HG02938 (cell line): Measurements from ENCODE around the gene HEMGN.
A peak's percentile ranks its signal among the peaks of the same experiment; 100 is the strongest.
"Not testable (repeated sequence)": the region's sequence is repeated elsewhere in the genome, so short reads cannot be mapped to it uniquely, and the experiment has no call there.

Experiments used
- ATAC-seq: cut with Tn5 transposase; IDR thresholded peaks from one replicate; pipeline ENCODE4 v1.9.1; 2021; ENCODE audit warnings: mild to moderate bottlenecking, moderate library complexity; ENCODE audit not compliant: unreplicated experiment

Gene HEMGN, protein sequence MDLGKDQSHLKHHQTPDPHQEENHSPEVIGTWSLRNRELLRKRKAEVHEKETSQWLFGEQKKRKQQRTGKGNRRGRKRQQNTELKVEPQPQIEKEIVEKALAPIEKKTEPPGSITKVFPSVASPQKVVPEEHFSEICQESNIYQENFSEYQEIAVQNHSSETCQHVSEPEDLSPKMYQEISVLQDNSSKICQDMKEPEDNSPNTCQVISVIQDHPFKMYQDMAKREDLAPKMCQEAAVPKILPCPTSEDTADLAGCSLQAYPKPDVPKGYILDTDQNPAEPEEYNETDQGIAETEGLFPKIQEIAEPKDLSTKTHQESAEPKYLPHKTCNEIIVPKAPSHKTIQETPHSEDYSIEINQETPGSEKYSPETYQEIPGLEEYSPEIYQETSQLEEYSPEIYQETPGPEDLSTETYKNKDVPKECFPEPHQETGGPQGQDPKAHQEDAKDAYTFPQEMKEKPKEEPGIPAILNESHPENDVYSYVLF

GRCh38 chr9:97938081-97938644 lies at the start of gene HEMGN:
Gene HEMGN (minus strand): TSS chr9:97938172. CDS start chr9:97938136, 36 bp downstream.
- ATAC-seq = no peak

GRCh38 chr9:97987487-97987886 lies 49.5 kb upstream of the HEMGN start:
- no peak for ATAC-seq

GRCh38 chr9:97985058-97985861 lies 47.3 kb upstream of the HEMGN start:
- ATAC-seq = peak; percentile 2

DNA sequence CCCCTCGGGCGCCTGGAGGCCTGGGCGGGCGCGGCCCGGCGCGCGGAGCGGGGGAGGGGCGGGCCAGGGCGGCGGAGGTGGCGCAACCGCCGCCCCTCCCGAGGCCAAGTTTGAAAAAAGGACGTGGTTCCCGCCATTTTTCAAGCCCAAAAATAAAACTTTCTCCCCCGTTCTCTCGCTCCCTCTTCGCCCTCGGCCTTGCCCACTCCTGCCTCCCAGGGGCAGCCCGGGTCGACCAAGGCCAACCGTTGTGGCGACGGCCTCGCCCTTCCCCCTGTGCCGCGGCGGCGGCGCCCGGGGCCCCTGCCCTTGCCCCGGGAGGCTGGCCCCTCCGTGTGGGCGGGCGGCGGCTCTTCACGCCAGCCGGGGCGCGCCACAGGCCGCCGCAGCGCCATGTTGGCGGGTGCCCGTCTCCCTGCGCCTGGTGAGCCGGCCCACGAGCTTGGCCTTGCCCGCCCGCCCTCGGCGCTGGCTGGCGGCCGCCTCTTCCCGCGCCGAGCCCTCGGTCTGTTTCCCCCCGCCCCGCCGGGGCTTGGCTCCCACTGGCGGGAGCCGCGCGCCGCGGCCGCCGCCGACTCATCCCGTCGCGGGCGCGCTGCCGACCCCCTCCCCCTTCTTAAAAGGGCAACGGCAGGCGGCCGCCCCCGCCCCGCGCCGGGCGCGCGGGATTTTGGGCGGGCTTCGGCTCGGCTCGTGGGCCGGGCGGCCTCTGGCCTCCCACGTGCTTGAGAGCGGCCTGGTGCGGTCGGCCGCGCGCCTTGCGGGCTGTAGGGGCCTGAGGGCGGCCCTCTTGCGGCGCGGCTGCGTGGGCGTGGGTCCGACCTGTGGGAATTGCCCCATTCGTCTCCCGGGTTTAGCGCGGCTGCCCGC lies 46.5 kb upstream of the HEMGN start:
- peak; percentile 20 for ATAC-seq

DNA sequence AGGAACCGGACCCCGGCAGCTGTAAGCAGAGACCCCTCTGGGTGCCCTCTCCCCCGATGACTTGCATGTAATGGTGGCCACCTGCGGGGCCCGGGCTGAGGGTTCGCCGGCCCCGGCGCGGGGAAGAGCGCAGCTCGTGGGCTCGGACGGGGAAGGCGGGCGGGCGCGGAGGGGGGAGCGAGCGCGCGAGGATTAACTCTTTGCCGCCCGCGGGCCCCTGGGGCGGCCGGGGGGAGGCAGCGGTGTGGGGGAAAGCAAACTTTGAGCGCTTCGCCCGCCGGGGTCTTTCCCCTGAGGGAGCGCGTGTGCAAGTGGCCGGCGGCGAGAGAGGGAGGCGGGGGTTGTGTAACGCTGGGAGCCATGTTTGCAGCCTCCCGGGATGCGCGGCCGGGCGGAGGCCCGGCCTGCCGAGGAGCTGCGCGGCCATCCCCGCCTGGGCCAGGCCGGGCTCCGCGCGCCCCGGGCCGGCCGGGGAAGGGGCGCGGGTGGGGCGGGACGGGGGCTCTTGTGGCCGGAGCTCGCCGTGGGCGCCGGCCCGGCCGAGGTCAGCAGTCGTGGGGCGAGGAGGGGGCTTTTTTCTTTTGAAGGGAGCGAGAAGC lies 45.7 kb upstream of the HEMGN start:
- ATAC-seq = peak; percentile 18

DNA sequence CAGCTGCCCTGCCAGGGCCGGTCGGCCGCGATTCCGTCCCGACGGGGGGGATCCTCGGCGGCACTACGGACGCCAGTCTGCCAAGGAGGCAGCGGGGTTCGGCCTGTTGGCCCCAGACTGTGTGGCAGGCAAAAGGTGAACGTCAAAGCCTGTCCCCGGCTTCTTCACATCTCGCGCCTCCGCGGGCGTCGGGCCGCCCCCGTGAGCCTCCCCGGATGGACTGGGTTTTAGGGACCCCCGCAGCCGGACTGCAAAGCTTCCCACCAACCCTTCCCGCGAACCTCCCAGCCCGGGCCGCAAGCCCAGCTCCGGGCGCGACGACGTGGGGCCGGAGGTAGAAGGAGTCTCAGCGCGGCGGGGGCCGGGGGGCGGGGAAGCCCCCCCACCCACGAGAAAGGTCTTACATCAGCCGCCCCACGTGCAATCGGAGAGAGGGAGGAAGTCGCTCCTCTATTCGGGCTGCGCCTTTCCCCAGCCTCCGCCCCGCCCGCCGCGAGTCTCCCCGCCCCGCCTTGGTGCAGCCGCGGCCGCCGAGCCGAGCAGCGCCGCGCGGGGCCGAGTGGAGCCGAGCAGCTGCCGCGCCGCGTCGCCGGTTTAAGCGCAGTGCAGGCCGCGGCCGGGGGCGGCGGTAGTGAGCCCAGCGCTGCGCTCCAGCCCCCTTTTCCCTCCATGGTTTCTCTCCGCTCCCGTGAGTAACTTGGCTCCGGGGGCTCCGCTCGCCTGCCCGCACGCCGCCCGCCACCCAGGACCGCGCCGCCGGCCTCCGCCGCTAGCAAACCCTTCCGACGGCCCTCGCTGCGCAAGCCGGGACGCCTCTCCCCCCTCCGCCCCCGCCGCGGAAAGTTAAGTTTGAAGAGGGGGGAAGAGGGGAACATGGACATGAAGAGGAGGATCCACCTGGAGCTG lies 45.0 kb upstream of the HEMGN start, which contains the start of gene ANP32B:
ANP32B (plus strand) TSS at position 659 of the 906 bp plus-strand sequence; CDS start at position 874, 215 bp downstream.
- peak; percentile 55 for ATAC-seq

GRCh38 chr9:97981846-97982682 lies 44.1 kb upstream of the HEMGN start:
- no peak for ATAC-seq

- ATAC-seq = no peak
Measured at GRCh38 chr9:97980918-97981845, 43.2 kb upstream of the HEMGN start.

- ATAC-seq = no peak
Measured at GRCh38 chr9:97980479-97980803, 42.5 kb upstream of the HEMGN start.

GRCh38 chr9:97979788-97980478 lies 42.0 kb upstream of the HEMGN start:
- no peak for ATAC-seq

GRCh38 chr9:97978371-97979130 lies 40.6 kb upstream of the HEMGN start:
- ATAC-seq = no peak

DNA sequence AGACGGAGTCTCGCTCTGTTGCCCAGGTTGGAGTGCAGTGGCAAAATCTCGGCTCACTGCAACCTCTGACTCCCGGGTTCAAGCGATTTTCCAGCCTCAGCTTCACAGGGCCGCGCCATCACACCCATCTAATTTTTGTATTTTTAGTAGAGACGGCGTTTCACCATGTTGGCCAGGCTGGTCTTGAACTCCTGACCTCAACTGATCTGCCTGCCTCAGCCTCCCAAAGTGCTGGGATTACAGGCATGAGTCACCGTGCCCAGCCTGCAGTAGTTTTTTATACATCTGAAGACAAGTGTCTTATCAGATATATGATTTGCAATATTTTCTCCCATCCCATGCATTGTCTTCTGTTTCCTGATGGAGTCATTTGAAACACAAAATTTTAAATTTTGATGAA lies 38.7 kb upstream of the HEMGN start:
- ATAC-seq = not testable (repeated sequence)

- ATAC-seq = no peak
Measured at GRCh38 chr9:97975376-97975775, 37.4 kb upstream of the HEMGN start.

DNA sequence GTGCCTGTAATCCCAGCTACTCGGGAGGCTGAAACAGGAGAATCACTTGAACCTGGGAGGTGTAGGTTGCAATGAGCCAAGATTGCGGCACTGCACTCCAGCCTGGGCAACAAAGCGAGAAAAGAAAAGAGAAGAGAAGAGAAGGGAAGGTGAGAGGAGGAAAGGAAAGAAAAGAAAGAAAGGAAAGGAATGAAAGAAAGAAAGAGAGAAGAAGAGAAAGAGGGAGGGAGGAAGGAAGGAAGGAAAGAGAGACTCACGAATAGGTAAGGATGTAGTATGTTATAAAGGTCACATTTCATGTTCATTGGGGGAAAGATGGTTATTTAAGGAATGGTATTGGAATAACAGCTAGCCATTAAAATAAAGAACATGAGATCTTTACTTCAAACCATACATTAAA lies 34.8 kb upstream of the HEMGN start:
- ATAC-seq = no peak

- ATAC-seq = no peak
Measured at GRCh38 chr9:97970165-97970564, 32.2 kb upstream of the HEMGN start.

- ATAC-seq = no peak
Measured at GRCh38 chr9:97969014-97969413, 31.0 kb upstream of the HEMGN start.
